Vagina (tissue), 2 donors: ENCODE measurements around the gene SCML1. TPM values are rescaled to one million over a fixed set of nuclear protein-coding genes. Genes with fewer than 3 reads are reported as not detected.

ENCODE experiments used
- DNase-seq, 2 donors: peaks; one replicate each; pipeline ENCODE4 v3.0.0-alpha.2; 2017; ENCODE audit errors: extremely low spot score in 2 of 2
- H3K27ac ChIP-seq: fragments of 200-600 bp; sonication (generic); one replicate; pipeline ENCODE4 v1.5.1; 2019
- H3K27me3 ChIP-seq: fragments of 200-600 bp; sonication (generic); one replicate; pipeline ENCODE4 v1.5.1; 2019
- H3K36me3 ChIP-seq, 2 donors: fragments of 200-600 bp; sonication (generic); one replicate each; pipeline ENCODE4 v1.5.1; 2017 to 2019
- H3K4me1 ChIP-seq: fragments of 200-600 bp; sonication (generic); one replicate; pipeline ENCODE4 v1.5.1; 2019
- H3K4me3 ChIP-seq, 2 donors: fragments of 200-600 bp; sonication (generic); 1 replicate in 1 of 2; 2 replicates in 1 of 2; pipeline ENCODE4 v1.5.1; 2016 to 2019
- H3K9me3 ChIP-seq: fragments of 200-600 bp; sonication (generic); one replicate; pipeline ENCODE4 v1.5.1; 2019
- CTCF ChIP-seq, 3 experiments: fragments of 450-650 bp in 2 of 3; fragments of 200-600 bp in 1 of 3; sonication (generic) in 1 of 3; IDR thresholded peaks; one replicate each; pipeline ENCODE4 v1.5.1; 2017 to 2019; ENCODE audit warnings: antibody characterized with exemption in 3 of 3, mild to moderate bottlenecking in 2 of 3, moderate library complexity in 2 of 3
- POLR2A ChIP-seq, 2 donors: fragments of 450-650 bp; IDR thresholded peaks; one replicate each; pipeline ENCODE4 v1.6.1; 2017; ENCODE audit warnings: antibody characterized with exemption in 2 of 2, mild to moderate bottlenecking in 2 of 2, moderate library complexity in 2 of 2
- POLR2AphosphoS5 ChIP-seq, 2 donors: sonication (generic); formaldehyde crosslinking; IDR thresholded peaks; one replicate each; pipeline ENCODE4 v1.9.0; 2017; ENCODE audit warnings: antibody characterized with exemption in 2 of 2, mild to moderate bottlenecking in 2 of 2, low read depth in 1 of 2; ENCODE audit not compliant: insufficient read depth in 1 of 2
- intact Hi-C: fragments of 100-400 bp; cut with DNase I; formaldehyde crosslinking; loops from one replicate; pipeline ENCODE4 v1.15.1; 2023
- total RNA-seq: library from RNA; depleted of rRNA; stranded (reverse); fragments of >200 nt; gene quantifications from one replicate; pipeline ENCODE4 v1.2.3, GENCODE V29; 2016

SCML1 gene
- total RNA-seq, 1 donor from 2014 or later: 11.8 TPM

GRCh38 chrX:17802756-17803155 is 65.5 kb downstream of the SCML1 start:
- H3K36me3 ChIP-seq: no peaks in the 10 kb centered on the region
- no peaks in the 10 kb centered on the region for H3K27me3 ChIP-seq
- H3K4me1 ChIP-seq: no peaks in the 10 kb centered on the region
- H3K4me3 ChIP-seq: no peak overlapping the region
- no peak for TF ChIP-seq POLR2A (IDR thresholded peaks at IDR 0.05)
- no peak for TF ChIP-seq CTCF (IDR thresholded peaks at IDR 0.05)
- TF ChIP-seq POLR2AphosphoS5 (IDR thresholded peaks at IDR 0.05; ENCODE audit: insufficient read depth in 1 of 2, low read depth in 1 of 2): no peak
- intact Hi-C loops: no loop called here
- H3K27ac ChIP-seq: no peak overlapping the region
- DNase-seq: no peak
- H3K9me3 ChIP-seq: no peaks in the 10 kb centered on the region

- H3K27ac ChIP-seq: no peak overlapping the region
- no peaks in the 10 kb centered on the region for H3K27me3 ChIP-seq
- H3K4me1 ChIP-seq: no peaks in the 10 kb centered on the region
- TF ChIP-seq POLR2A (IDR thresholded peaks at IDR 0.05) (no peak), CTCF (IDR thresholded peaks at IDR 0.05) (no peak), POLR2AphosphoS5 (IDR thresholded peaks at IDR 0.05; ENCODE audit: insufficient read depth in 1 of 2, low read depth in 1 of 2) (no peak)
- DNase-seq: no peak
- no peaks in the 10 kb centered on the region for H3K36me3 ChIP-seq
- intact Hi-C loops: no loop called here
- no peaks in the 10 kb centered on the region for H3K9me3 ChIP-seq
- H3K4me3 ChIP-seq: no peak overlapping the region
Observed at GRCh38 chrX:17803449-17803848, 66.2 kb downstream of the SCML1 start.

Other genes with a start within 250 kb of the SCML1 start
- 47.4 TPM for gene RAI2, start 123.8 kb downstream of the SCML1 start, total RNA-seq